ENCODE results near the gene SLC13A3.

- TF ChIP-seq CTCF (conservative IDR thresholded peaks at IDR 0.05 in 1 of 2, IDR thresholded peaks at IDR 0.05 in 1 of 2; ENCODE audit: extremely low read depth in 1 of 2, insufficient read depth in 1 of 2, low read depth in 1 of 2, low read length in 2 of 2) (no peak), EZH2 (IDR thresholded peaks at IDR 0.05; ENCODE audit: borderline replicate concordance, low read length) (no peak)
Measured at GRCh38 chr20:46644160-46644559, 7.1 kb downstream of the SLC13A3 start.

Measured in mammary epithelial cell (primary cell).